C1 segment of cervical spinal cord (tissue), 14 donors: ENCODE results near the gene SUCLG2.

Experiments
- DNase-seq, 14 donors: peaks; one replicate each; lab custom pipeline; 2025; lab: John Stamatoyannopoulos, UW

Gene SUCLG2, protein sequence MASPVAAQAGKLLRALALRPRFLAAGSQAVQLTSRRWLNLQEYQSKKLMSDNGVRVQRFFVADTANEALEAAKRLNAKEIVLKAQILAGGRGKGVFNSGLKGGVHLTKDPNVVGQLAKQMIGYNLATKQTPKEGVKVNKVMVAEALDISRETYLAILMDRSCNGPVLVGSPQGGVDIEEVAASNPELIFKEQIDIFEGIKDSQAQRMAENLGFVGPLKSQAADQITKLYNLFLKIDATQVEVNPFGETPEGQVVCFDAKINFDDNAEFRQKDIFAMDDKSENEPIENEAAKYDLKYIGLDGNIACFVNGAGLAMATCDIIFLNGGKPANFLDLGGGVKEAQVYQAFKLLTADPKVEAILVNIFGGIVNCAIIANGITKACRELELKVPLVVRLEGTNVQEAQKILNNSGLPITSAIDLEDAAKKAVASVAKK

GRCh38 chr3:67654099-67654843, at the start of gene SUCLG2:
TSS of gene SUCLG2 (minus strand) at chr3:67654612. CDS start at chr3:67654586, 26 bp downstream.
- peak in 13 of 14 donors; percentile 20 to 83 (median 76) for DNase-seq

- no peak for DNase-seq
Measured at GRCh38 chr3:67700596-67700995, 46.2 kb upstream of the SUCLG2 start.

DNA sequence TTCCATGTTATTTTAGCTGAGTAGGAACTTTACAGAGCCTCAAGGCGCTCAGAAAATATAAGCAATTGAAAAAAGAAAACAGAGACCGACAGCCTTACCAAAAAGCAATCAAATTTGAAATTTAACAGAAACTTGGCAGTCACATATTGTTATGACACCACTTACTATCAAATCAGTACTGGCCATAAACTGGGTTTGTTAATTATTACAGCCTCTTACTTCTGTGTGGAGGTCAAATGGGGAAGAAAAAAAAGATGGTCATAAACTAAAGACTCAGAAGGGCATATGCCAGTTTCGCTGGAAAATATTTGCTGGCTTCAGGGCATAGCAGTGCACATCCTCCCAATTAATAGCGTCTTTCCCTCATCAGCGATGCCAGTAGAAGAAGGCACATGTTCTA, 45.5 kb upstream of the SUCLG2 start:
- no peak for DNase-seq

DNA sequence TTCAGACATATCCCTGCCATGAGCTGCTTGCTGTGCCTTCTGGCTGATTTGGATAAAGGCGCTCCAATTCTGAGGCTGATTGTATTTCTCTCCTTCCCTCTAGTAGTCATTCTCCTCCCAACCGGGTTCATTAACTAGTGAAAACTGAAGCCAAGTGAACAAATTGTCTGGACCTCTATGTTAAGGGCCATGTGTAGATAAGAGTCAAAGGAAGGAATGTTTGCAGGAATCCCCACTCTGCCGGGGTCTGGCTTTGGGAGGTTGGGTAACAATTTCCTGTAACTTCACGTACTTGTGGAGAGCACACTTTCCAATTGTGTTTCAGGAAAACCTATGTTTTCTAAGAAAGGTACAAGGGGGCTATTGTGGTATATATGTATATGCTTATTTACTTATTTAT, 38.2 kb upstream of the SUCLG2 start:
- DNase-seq, result no peak

- DNase-seq, result no peak
Measured at GRCh38 chr3:67691926-67692325, 37.5 kb upstream of the SUCLG2 start.

GRCh38 chr3:67691207-67691606, 36.8 kb upstream of the SUCLG2 start:
- no peak for DNase-seq

DNA sequence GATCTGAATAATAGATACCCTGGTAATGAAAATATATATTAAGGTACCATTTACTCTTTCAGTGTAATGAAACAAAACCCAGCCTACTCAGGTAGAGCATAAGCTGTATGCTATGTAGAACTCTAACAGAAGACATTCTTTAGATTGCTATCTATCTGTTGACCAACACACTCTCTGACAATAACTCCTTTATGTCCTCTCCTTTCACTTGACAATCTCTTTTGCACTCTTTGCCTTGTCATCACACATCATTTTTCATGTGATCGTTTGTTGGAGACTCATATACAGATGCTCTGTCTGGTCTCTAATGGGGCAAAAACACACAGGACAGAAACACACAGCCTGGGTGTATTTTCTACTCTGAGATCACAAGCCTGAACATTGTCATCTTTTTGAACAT, 35.4 kb upstream of the SUCLG2 start:
- no peak for DNase-seq

- no peak for DNase-seq
Measured at GRCh38 chr3:67688231-67688630, 33.8 kb upstream of the SUCLG2 start.

- DNase-seq, result no peak
Measured at GRCh38 chr3:67686069-67686468, 31.7 kb upstream of the SUCLG2 start.

DNA sequence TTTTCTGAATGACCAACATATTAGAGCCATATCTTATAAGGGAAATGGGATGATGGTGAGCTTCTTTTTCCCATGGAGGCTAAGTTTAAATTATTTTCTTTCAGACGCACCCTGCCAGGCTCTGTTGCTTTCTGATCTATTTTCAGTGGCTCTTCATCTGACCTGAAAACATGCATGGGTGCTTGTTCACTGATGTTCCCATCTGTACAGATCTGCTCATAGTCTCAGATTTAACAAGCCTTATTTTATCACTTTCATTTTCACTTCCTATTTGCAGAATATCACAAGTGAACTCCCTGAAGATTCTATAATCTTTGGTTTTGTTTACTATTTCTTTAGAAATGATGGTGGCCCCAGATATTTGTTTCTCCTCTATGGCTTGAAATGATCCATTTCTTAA, 31.1 kb upstream of the SUCLG2 start:
- DNase-seq, result no peak

GRCh38 chr3:67684211-67684610, 29.8 kb upstream of the SUCLG2 start:
- DNase-seq, result no peak

DNA sequence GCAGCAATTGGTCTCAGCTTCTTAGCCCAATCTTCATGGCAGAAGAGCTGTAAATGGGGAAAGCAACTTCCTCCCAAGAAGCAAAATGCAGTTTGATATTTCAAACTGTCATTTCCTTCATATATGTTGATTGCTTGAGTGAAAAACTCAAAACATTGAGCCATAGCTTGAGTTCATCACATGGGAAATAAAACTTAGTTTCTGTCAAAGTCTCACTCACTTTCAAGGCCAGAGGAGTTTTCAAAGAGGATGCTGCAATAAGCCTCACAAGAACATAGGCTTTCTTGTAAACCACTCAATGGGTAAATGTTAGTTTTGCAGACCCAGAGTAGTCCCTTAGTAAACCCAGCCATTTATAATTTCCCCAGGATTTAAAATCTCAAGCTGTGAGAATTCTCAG, 29.1 kb upstream of the SUCLG2 start:
- no peak for DNase-seq

DNA sequence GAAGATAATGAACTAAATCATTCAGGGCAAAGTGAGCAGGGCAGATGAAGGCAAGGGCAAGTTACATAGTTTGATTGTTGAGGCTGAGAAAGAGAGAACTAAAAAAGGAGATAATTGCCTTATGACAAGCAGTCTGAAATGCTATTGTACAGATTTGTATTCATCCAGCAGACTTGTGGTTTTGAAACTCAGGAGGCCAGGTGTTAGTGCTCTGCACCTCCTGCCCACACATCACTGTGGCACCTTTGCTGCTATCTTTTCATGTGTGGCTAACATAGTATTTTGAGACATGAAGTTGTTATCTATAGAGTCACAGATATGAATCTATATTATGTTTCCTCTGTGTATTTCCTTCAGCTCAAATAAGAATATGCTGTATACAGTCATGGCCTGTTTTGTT, 24.3 kb upstream of the SUCLG2 start:
- DNase-seq, result no peak

- DNase-seq, result no peak
Measured at GRCh38 chr3:67674055-67674454, 19.6 kb upstream of the SUCLG2 start.

DNA sequence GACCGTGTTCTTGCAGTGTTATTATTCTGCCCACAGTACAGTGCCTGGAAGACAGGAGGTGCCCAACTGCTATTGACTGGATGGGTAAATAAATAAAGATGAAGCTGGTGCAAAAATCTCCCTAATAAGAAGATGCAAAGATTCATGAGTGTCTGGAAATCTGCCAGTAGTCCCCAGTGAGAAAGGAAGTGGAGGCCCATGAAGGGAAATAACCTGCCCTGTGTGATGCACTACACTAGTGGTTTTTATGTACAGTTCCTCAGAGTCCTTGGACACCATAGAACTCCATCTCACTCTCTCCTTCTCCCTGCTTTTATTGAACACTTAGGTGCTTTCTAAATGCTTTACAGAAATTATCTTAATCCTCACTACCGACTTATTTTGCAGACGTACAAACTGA, 8.3 kb upstream of the SUCLG2 start:
- DNase-seq, result no peak

- no peak for DNase-seq
Measured at GRCh38 chr3:67661089-67661488, 6.7 kb upstream of the SUCLG2 start.

GRCh38 chr3:67657192-67657591, 2.8 kb upstream of the SUCLG2 start:
- no peak for DNase-seq

GRCh38 chr3:67656614-67657013, 2.2 kb upstream of the SUCLG2 start:
- DNase-seq, result no peak

DNA sequence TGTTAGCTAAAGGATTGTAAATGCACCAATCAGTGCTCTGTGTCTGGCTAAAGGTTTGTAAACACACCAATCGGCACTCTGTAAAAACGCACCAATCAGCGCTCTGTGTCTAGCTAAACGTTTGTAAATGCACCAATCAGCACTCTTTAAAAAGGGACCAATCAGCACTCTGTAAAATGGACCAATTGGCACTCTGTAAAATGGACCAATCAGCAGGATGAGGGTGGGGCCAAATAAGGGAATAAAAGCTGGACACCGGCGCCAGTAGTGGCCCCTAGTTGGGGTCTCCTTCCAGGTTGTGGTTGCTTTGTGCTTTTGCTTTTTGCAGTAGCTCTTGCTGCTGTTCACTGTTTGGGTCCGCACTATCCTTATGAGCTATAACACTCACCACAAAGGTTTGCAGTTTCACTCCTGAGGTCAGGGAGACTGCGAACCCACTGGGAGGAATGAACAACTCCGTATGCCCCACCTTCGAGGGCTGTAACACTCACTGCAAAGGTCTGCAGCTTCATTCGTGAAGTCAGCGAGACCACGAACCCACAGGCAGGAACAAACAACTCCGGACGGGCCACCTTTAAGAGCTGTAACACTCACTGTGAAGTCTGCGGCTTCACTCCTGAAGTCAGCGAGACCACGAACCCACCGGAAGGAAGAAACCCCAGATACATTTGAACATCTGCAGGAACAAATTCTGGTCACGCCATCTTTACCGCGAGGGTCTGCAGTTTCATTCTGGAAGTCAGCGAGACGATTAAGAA, 1.1 kb upstream of the SUCLG2 start:
- no peak for DNase-seq

- DNase-seq, result peak in 1 of 14 donors; percentile 42
Measured at GRCh38 chr3:67654844-67655177, 399 bp upstream of the SUCLG2 start.

GRCh38 chr3:67653425-67654098, 850 bp downstream of the SUCLG2 start:
- no peak for DNase-seq

GRCh38 chr3:67650084-67650483, 4.3 kb downstream of the SUCLG2 start:
- DNase-seq, result no peak
